Measurements from ENCODE around the gene PAPPA.

DNA sequence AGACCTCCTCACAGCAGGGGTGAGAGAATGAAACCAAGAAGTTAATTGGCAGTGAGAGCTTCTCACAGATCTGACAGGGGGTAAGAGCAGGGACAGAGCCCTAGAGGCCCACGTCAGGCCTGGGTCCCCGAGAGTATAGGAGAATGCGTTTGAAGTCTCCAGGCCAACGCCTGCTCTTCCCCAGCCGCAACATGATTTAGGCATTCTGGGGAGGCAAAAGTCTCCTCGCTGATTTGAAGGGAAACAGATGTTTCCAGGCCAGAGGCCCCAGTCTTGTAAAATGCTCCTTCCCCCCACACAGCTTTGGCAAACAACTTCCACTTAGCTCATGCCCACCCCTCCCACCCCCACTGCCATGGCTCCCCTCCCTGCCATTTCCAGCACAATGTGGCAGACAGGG is 294.3 kb downstream of the PAPPA start:
- TF ChIP-seq ZNF510 (tag by site-specific recombination; IDR thresholded peaks at IDR 0.05; ENCODE audit: insufficient replicate concordance) (no peak), ZNF280D (tag by site-specific recombination; IDR thresholded peaks at IDR 0.05) (no peak), ZNF621 (tag by site-specific recombination; IDR thresholded peaks at IDR 0.05) (no peak), YY1 (tag by site-specific recombination; IDR thresholded peaks at IDR 0.05) (no peak), CTCF (tag by site-specific recombination; IDR thresholded peaks at IDR 0.05) (no peak), ZNF658 (tag by site-specific recombination; IDR thresholded peaks at IDR 0.05) (no peak), IKZF3 (tag by site-specific recombination; IDR thresholded peaks at IDR 0.05) (no peak), KLF8 (tag by site-specific recombination; IDR thresholded peaks at IDR 0.05) (no peak), TCF7L2 (IDR thresholded peaks at IDR 0.05; ENCODE audit: borderline replicate concordance, low read depth, low read length) (no peak), ATF2 (tag by site-specific recombination; IDR thresholded peaks at IDR 0.05; ENCODE audit: low read depth) (no peak)
- TF ChIP-seq, protein P1, sequence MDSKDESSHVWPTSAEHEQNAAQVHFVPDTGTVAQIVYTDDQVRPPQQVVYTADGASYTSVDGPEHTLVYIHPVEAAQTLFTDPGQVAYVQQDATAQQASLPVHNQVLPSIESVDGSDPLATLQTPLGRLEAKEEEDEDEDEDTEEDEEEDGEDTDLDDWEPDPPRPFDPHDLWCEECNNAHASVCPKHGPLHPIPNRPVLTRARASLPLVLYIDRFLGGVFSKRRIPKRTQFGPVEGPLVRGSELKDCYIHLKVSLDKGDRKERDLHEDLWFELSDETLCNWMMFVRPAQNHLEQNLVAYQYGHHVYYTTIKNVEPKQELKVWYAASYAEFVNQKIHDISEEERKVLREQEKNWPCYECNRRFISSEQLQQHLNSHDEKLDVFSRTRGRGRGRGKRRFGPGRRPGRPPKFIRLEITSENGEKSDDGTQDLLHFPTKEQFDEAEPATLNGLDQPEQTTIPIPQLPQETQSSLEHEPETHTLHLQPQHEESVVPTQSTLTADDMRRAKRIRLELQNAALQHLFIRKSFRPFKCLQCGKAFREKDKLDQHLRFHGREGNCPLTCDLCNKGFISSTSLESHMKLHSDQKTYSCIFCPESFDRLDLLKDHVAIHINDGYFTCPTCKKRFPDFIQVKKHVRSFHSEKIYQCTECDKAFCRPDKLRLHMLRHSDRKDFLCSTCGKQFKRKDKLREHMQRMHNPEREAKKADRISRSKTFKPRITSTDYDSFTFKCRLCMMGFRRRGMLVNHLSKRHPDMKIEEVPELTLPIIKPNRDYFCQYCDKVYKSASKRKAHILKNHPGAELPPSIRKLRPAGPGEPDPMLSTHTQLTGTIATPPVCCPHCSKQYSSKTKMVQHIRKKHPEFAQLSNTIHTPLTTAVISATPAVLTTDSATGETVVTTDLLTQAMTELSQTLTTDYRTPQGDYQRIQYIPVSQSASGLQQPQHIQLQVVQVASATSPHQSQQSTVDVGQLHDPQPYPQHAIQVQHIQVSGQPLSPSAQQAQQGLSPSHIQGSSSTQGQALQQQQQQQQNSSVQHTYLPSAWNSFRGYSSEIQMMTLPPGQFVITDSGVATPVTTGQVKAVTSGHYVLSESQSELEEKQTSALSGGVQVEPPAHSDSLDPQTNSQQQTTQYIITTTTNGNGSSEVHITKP (tag by site-specific recombination; IDR thresholded peaks at IDR 0.05), result no peak

All from HEK293 (cell line).